Activated CD8-positive, alpha-beta T cell treated with anti-CD3 and anti-CD28 coated beads for 36 hours (primary cell): Measurements from ENCODE around the gene APBA1. TPM values are rescaled to one million over a fixed set of nuclear protein-coding genes. Genes with fewer than 3 reads are reported as not detected.

Source experiments
- ATAC-seq: fragments of 200-7000 bp; cut with Tn5 transposase; one replicate; pipeline ENCODE4 v1.10.0; 2021; ENCODE audit warnings: mild to moderate bottlenecking, moderate library complexity
- CTCF ChIA-PET: fragments of 350-600 bp; sonication (Branson Sonifier 250); formaldehyde crosslinking; loops from one replicate; lab custom pipeline; 2021; ENCODE audit warnings: antibody characterized with exemption; lab: Charles Lee
- POLR2A ChIA-PET: fragments of 350-600 bp; sonication (Branson Sonifier 250); formaldehyde crosslinking; loops from one replicate; lab custom pipeline; 2021; ENCODE audit warnings: antibody characterized with exemption; lab: Charles Lee
- DNase-seq: peaks from one replicate; pipeline ENCODE4 v3.0.0-alpha.2; 2020
- H3K27ac Mint-ChIP-seq: one replicate; pipeline ENCODE4 v1.8.0; 2021; ENCODE audit warnings: mild to moderate bottlenecking, mixed read lengths
- H3K27me3 Mint-ChIP-seq: one replicate; pipeline ENCODE4 v1.8.0; 2021; ENCODE audit warnings: mixed read lengths
- H3K36me3 Mint-ChIP-seq: one replicate; pipeline ENCODE4 v1.8.0; 2021; ENCODE audit warnings: low read depth, mixed read lengths
- H3K4me1 Mint-ChIP-seq: one replicate; pipeline ENCODE4 v1.8.0; 2021; ENCODE audit warnings: low read depth, mixed read lengths
- H3K4me3 Mint-ChIP-seq: one replicate; pipeline ENCODE4 v1.8.0; 2021; ENCODE audit warnings: mild to moderate bottlenecking, moderate library complexity, mixed read lengths
- H3K9me3 Mint-ChIP-seq: one replicate; pipeline ENCODE4 v1.8.0; 2021; ENCODE audit warnings: mixed read lengths
- CTCF ChIP-seq: fragments of 200-600 bp; IDR thresholded peaks from one replicate; pipeline ENCODE4 v1.8.0; 2022; ENCODE audit warnings: antibody characterized with exemption, mild to moderate bottlenecking
- intact Hi-C: fragments of 100-400 bp; cut with micrococcal nuclease; formaldehyde crosslinking; loops from one replicate; pipeline ENCODE4 v1.10.0; 2022
- total RNA-seq, 2 experiments: library from RNA; stranded (reverse); gene quantifications; one replicate each; pipeline ENCODE4 v1.2.3, GENCODE V29; 2021

APBA1 gene
- total RNA-seq, 2 experiments from 2014 or later = 0.07 TPM; not detected in 1

GRCh38 chr9:69674112-69674685 is 2.0 kb upstream of the APBA1 start:
- H3K27me3 Mint-ChIP-seq = peaks cover 32% of the 10 kb centered on the region
- no peak overlapping the region for H3K27ac Mint-ChIP-seq
- DNase-seq (no peak), ATAC-seq (no peak)
- peaks cover 9% of the 10 kb centered on the region for H3K4me1 Mint-ChIP-seq
- H3K4me3 Mint-ChIP-seq = no peak overlapping the region
- intact Hi-C loops = loop anchor here (10.0 kb wide), 1 partner anchor 81 kb away; no protein-coding TSS in a partner anchor
- no peak for TF ChIP-seq CTCF
- no peaks in the 10 kb centered on the region for H3K9me3 Mint-ChIP-seq
- POLR2A ChIA-PET = no interaction called here
- CTCF ChIA-PET = interaction anchor here (0.9 to 2.6 kb wide), 7 partner anchors 12 to 244 kb away, joined by 3 to 13 read pairs (median 4); no protein-coding TSS in a partner anchor
- H3K36me3 Mint-ChIP-seq = no peaks in the 10 kb centered on the region

- CTCF ChIA-PET = interaction anchor here (0.7 to 2.6 kb wide), 14 partner anchors 11 to 253 kb away, joined by 3 to 13 read pairs (median 4); no protein-coding TSS in a partner anchor
- intact Hi-C loops = loop anchor here (2.0 to 10.0 kb wide), 2 partner anchors 82 to 206 kb away; no protein-coding TSS in a partner anchor
- H3K4me3 Mint-ChIP-seq = peak overlapping the region; percentile 67
- peaks cover 9% of the 10 kb centered on the region for H3K4me1 Mint-ChIP-seq
- no peaks in the 10 kb centered on the region for H3K36me3 Mint-ChIP-seq
- H3K9me3 Mint-ChIP-seq = no peaks in the 10 kb centered on the region
- POLR2A ChIA-PET = interaction anchor here (1.1 kb wide), 1 partner anchor 87 kb away, joined by 5 read pairs; no protein-coding TSS in a partner anchor
- no peak for DNase-seq
- H3K27me3 Mint-ChIP-seq = peaks cover 26% of the 10 kb centered on the region
- H3K27ac Mint-ChIP-seq = no peak overlapping the region
- TF ChIP-seq CTCF = no peak
- no peak for ATAC-seq
Measured at GRCh38 chr9:69673311-69673640, 1.1 kb upstream of the APBA1 start.

- Mint-ChIP-seq H3K27me3 (peaks cover 26% of the 10 kb centered on the region), H3K4me3 (peak overlapping the region; percentile 67), H3K4me1 (peaks cover 9% of the 10 kb centered on the region), H3K36me3 (no peaks in the 10 kb centered on the region), H3K9me3 (no peaks in the 10 kb centered on the region), H3K27ac (no peak overlapping the region)
- POLR2A ChIA-PET = interaction anchor here (1.1 kb wide), 1 partner anchor 88 kb away, joined by 5 read pairs; no protein-coding TSS in a partner anchor
- peak; percentile 95 for ATAC-seq
- CTCF ChIA-PET = interaction anchor here (0.7 to 2.6 kb wide), 20 partner anchors 10 to 253 kb away, joined by 3 to 13 read pairs (median 4); no protein-coding TSS in a partner anchor
- peak; percentile 76 for DNase-seq
- TF ChIP-seq CTCF = peak; percentile 92
- intact Hi-C loops = loop anchor here (2.0 to 10.0 kb wide), 2 partner anchors 82 to 206 kb away; no protein-coding TSS in a partner anchor
Measured at GRCh38 chr9:69672596-69673310, 582 bp upstream of the APBA1 start.

GRCh38 chr9:69671311-69671878 is 776 bp downstream of the APBA1 start:
- Mint-ChIP-seq H3K4me1 (peaks cover 9% of the 10 kb centered on the region), H3K27me3 (peaks cover 26% of the 10 kb centered on the region), H3K4me3 (peak overlapping the region; percentile 47), H3K9me3 (no peaks in the 10 kb centered on the region), H3K36me3 (no peaks in the 10 kb centered on the region), H3K27ac (no peak overlapping the region)
- ATAC-seq (no peak), DNase-seq (no peak)
- intact Hi-C loops = loop anchor here (10.0 kb wide), 1 partner anchor 83 kb away; no protein-coding TSS in a partner anchor
- TF ChIP-seq CTCF = no peak
- CTCF ChIA-PET = interaction anchor here (1.0 to 2.6 kb wide), 5 partner anchors 9 to 246 kb away, joined by 3 to 13 read pairs (median 3); no protein-coding TSS in a partner anchor
- POLR2A ChIA-PET = no interaction called here
